ENCODE measurements around the gene DCLK3. TPM values are rescaled to one million over a fixed set of nuclear protein-coding genes. Genes with fewer than 3 reads are reported as not detected.

DCLK3 gene
- total RNA-seq, 1 donor, result not detected

GRCh38 chr3:36707623-36708409, 56.5 kb downstream of the DCLK3 start:
- DNase-seq (ENCODE audit: low read depth), result peak; percentile 28
- H3K4me3 ChIP-seq (ENCODE audit: low read depth, low read length), result no peak overlapping the region
- peak; percentile 29 for TF ChIP-seq CTCF (IDR thresholded peaks at IDR 0.05; ENCODE audit: insufficient read depth, low read depth, low read length)

- no peak for TF ChIP-seq CTCF (IDR thresholded peaks at IDR 0.05; ENCODE audit: insufficient read depth, low read depth, low read length)
- no peak overlapping the region for H3K4me3 ChIP-seq (ENCODE audit: low read depth, low read length)
- DNase-seq (ENCODE audit: low read depth), result no peak
Observed at GRCh38 chr3:36705015-36705414, 59.3 kb downstream of the DCLK3 start.

- no peak for TF ChIP-seq CTCF (IDR thresholded peaks at IDR 0.05; ENCODE audit: insufficient read depth, low read depth, low read length)
- no peak for DNase-seq (ENCODE audit: low read depth)
Observed at GRCh38 chr3:36704280-36704679, 60.1 kb downstream of the DCLK3 start.

GRCh38 chr3:36701249-36701572, 63.1 kb downstream of the DCLK3 start:
- DNase-seq (ENCODE audit: low read depth), result no peak
- no peak for TF ChIP-seq CTCF (IDR thresholded peaks at IDR 0.05; ENCODE audit: insufficient read depth, low read depth, low read length)
- no peak overlapping the region for H3K4me3 ChIP-seq (ENCODE audit: low read depth, low read length)

More at GRCh38 chr3:36704280-36704679, 60.1 kb downstream of the DCLK3 start:
- H3K4me3 ChIP-seq (ENCODE audit: low read depth, low read length), result no peak overlapping the region

GRCh38 chr3:36700537-36701248, 63.7 kb downstream of the DCLK3 start:
- DNase-seq (ENCODE audit: low read depth), result peak; percentile 67
- peak; percentile 94 for TF ChIP-seq CTCF (IDR thresholded peaks at IDR 0.05; ENCODE audit: insufficient read depth, low read depth, low read length)

GRCh38 chr3:36698314-36698713, 66.0 kb downstream of the DCLK3 start:
- no peak overlapping the region for H3K4me3 ChIP-seq (ENCODE audit: low read depth, low read length)
- TF ChIP-seq CTCF (IDR thresholded peaks at IDR 0.05; ENCODE audit: insufficient read depth, low read depth, low read length), result no peak
- DNase-seq (ENCODE audit: low read depth), result no peak

More at GRCh38 chr3:36700537-36701248, 63.7 kb downstream of the DCLK3 start:
- H3K4me3 ChIP-seq (ENCODE audit: low read depth, low read length), result no peak overlapping the region

Measured in fibroblast of villous mesenchyme (primary cell).